DOHH2 (cell line): ENCODE results near the gene ARHGEF16.

Experiments used
- H3F3A ChIP-seq: fragments of 200-600 bp; sonication (generic), shearing (Covaris generic); 2 replicates; pipeline ENCODE4 v1.6.0; 2016; ENCODE audit warnings: antibody characterized with exemption, mild to moderate bottlenecking; ENCODE audit not compliant: control insufficient read depth, insufficient read depth
- H3K27ac ChIP-seq: fragments of 200-600 bp; sonication (generic); 2 replicates; pipeline ENCODE4 v1.5.1; 2014; ENCODE audit warnings: low read depth, mild to moderate bottlenecking, low read length, moderate library complexity
- H3K27me3 ChIP-seq: fragments of 200-600 bp; sonication (generic); 2 replicates; pipeline ENCODE4 v1.6.1; 2014; ENCODE audit warnings: mild to moderate bottlenecking, low read length, mixed read lengths; ENCODE audit not compliant: control insufficient read depth
- H3K36me3 ChIP-seq: fragments of 200-600 bp; sonication (generic); 2 replicates; pipeline ENCODE4 v1.6.1; 2014; ENCODE audit warnings: mild to moderate bottlenecking, low read length, moderate library complexity, mixed read lengths; ENCODE audit not compliant: control insufficient read depth
- H3K4me1 ChIP-seq: fragments of 200-600 bp; sonication (generic); 2 replicates; pipeline ENCODE4 v1.6.1; 2014; ENCODE audit warnings: mild to moderate bottlenecking, low read length, mixed read lengths; ENCODE audit not compliant: control insufficient read depth
- H3K4me2 ChIP-seq: fragments of 200-600 bp; sonication (generic); 2 replicates; pipeline ENCODE4 v1.6.0; 2014; ENCODE audit warnings: mild to moderate bottlenecking, low read length, moderate library complexity
- H3K4me3 ChIP-seq: fragments of 200-600 bp; sonication (generic); 2 replicates; pipeline ENCODE4 v1.5.1; 2014; ENCODE audit warnings: mild to moderate bottlenecking, low read length, mixed read lengths
- H3K79me2 ChIP-seq: fragments of 200-600 bp; sonication (generic); 2 replicates; pipeline ENCODE4 v1.6.1; 2014; ENCODE audit warnings: mild to moderate bottlenecking, low read length, mixed read lengths; ENCODE audit not compliant: control insufficient read depth
- H3K9me2 ChIP-seq: fragments of 200-600 bp; sonication (generic); replicated peaks from 2 replicates; pipeline ENCODE4 v1.6.1; 2014; ENCODE audit warnings: mild to moderate bottlenecking, low read length, mixed read lengths; ENCODE audit not compliant: control insufficient read depth
- H3K9me3 ChIP-seq: fragments of 200-600 bp; sonication (generic); 2 replicates; pipeline ENCODE4 v1.6.1; 2014; ENCODE audit warnings: antibody characterized with exemption, low read length, mixed read lengths; ENCODE audit not compliant: control insufficient read depth, insufficient read depth
- H4K20me1 ChIP-seq: fragments of 200-600 bp; sonication (generic); 2 replicates; pipeline ENCODE4 v1.6.0; 2014; ENCODE audit warnings: low read depth, mild to moderate bottlenecking, antibody characterized with exemption, low read length, moderate library complexity; ENCODE audit not compliant: control insufficient read depth, insufficient read depth
- CTCF ChIP-seq: fragments of 200-600 bp; sonication (generic); IDR thresholded peaks from one replicate; pipeline ENCODE4 v1.5.1; 2014; ENCODE audit warnings: antibody characterized with exemption, mild to moderate bottlenecking, low read depth, low read length; ENCODE audit not compliant: poor library complexity, severe bottlenecking
- EZH2phosphoT487 ChIP-seq: fragments of 200-600 bp; sonication (generic); IDR thresholded peaks from 2 replicates; pipeline ENCODE4 v1.6.1; 2017; ENCODE audit warnings: borderline replicate concordance, mild to moderate bottlenecking, antibody characterized with exemption, low read length, moderate library complexity, mixed read lengths

Gene ARHGEF16

GRCh38 chr1:3478187-3478586 is 23.7 kb downstream of the ARHGEF16 start:
- H3F3A ChIP-seq: no peaks in the 10 kb centered on the region
- no peaks in the 10 kb centered on the region for H3K9me3 ChIP-seq
- H3K9me2 ChIP-seq: no peaks in the 10 kb centered on the region
- no peaks in the 10 kb centered on the region for H3K4me1 ChIP-seq
- no peak for TF ChIP-seq EZH2phosphoT487
- no peak for TF ChIP-seq CTCF
- no peak overlapping the region for H3K4me2 ChIP-seq
- no peak overlapping the region for H3K27ac ChIP-seq
- H3K79me2 ChIP-seq: no peaks in the 10 kb centered on the region
- H3K27me3 ChIP-seq: no peaks in the 10 kb centered on the region
- H3K4me3 ChIP-seq: no peak overlapping the region
- no peaks in the 10 kb centered on the region for H3K36me3 ChIP-seq
- no peaks in the 10 kb centered on the region for H4K20me1 ChIP-seq

DNA sequence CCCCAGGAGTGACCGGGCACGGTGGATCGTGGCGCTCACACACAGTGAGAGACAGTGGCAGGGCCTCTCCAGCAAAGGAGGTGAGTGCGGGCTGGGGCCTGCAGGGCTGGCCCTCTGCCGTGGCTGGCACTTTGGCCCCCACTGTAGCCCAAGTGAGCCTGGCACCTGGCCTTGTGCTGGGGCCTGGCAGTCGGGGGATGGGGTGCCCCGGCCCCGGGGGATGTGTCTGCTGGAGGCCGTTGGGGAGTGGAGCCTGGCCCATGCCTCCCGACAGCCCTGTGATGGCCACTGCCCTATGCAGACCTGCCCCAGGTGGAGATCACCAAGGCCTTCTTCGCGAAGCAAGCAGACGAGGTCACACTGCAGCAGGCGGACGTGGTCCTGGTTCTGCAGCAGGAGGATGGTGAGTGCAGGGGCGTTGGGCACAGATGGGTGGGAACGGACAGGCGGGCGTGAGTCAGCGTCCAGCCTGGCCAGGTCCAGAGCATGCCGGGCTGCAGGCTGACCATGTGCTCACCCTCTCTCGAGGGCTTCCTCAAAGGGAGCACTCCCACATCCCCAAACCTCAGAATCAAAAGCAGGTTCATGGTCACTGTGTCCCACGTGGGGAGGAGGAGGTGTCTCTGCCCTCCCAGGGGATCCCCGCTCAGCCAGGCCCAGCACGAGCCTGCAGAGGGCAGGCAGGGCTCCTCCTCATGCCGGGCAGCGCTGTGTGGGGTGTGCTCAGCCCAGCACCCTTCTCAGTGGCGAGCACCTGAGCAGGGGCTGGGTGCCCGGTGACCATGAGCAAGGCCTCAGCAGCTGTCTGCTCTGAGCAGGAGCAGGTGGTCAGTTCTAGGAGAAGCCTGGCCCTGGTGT is 25.3 kb downstream of the ARHGEF16 start:
- Histone ChIP-seq H3K9me2 (no peaks in the 10 kb centered on the region), H3F3A (no peaks in the 10 kb centered on the region), H3K27me3 (no peaks in the 10 kb centered on the region), H3K4me3 (no peak overlapping the region), H3K4me1 (no peaks in the 10 kb centered on the region), H3K36me3 (no peaks in the 10 kb centered on the region), H3K4me2 (no peak overlapping the region), H4K20me1 (no peaks in the 10 kb centered on the region), H3K9me3 (no peaks in the 10 kb centered on the region), H3K27ac (no peak overlapping the region), H3K79me2 (no peaks in the 10 kb centered on the region)
- no peak for TF ChIP-seq CTCF
- no peak for TF ChIP-seq EZH2phosphoT487

DNA sequence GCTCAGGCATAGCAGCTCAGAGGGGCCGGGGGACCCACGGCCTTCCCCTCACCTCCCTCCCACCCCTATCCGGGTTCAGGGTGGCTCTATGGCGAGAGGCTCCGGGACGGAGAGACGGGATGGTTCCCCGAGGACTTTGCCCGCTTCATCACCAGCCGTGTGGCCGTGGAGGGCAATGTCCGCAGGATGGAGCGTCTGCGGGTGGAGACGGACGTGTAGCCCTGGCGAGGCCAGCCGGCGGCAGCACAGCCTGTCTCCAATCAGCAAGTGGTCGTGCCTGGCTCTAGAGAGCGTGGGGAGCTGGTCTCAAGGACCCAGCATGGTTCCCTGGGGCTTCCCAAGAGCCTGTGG is 25.9 kb downstream of the ARHGEF16 start:
- no peaks in the 10 kb centered on the region for H3K27me3 ChIP-seq
- H3K79me2 ChIP-seq: no peaks in the 10 kb centered on the region
- no peaks in the 10 kb centered on the region for H3F3A ChIP-seq
- no peaks in the 10 kb centered on the region for H3K9me3 ChIP-seq
- TF ChIP-seq EZH2phosphoT487: no peak
- no peak for TF ChIP-seq CTCF
- no peak overlapping the region for H3K4me2 ChIP-seq
- H3K27ac ChIP-seq: no peak overlapping the region
- H4K20me1 ChIP-seq: no peaks in the 10 kb centered on the region
- H3K9me2 ChIP-seq: no peaks in the 10 kb centered on the region
- no peaks in the 10 kb centered on the region for H3K4me1 ChIP-seq
- no peak overlapping the region for H3K4me3 ChIP-seq
- H3K36me3 ChIP-seq: no peaks in the 10 kb centered on the region

DNA sequence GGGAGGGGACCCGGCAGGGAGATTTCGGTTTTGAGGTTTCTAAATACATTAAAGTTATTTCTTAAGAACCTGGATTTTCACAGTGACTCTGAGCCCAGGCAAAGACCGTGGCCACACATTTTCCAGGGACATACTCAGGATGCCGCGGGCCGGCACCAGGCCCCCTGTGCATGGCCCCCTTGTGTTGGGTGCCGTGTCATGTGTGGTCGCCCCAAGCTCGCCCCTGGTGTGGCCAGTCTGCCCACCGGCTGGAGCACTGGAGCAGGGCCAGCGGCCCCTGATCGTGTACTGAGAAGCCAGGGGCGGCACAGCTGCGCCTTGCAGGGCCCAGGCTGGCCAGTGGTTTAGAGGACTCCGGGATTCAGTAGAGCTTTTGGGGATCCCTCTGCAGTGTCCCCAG is 26.6 kb downstream of the ARHGEF16 start:
- Histone ChIP-seq H3K36me3 (no peaks in the 10 kb centered on the region), H3K79me2 (no peaks in the 10 kb centered on the region), H3K27ac (no peak overlapping the region), H3K27me3 (no peaks in the 10 kb centered on the region), H3K9me2 (no peaks in the 10 kb centered on the region), H4K20me1 (no peaks in the 10 kb centered on the region), H3F3A (no peaks in the 10 kb centered on the region), H3K4me2 (no peak overlapping the region), H3K4me1 (no peaks in the 10 kb centered on the region), H3K9me3 (no peaks in the 10 kb centered on the region), H3K4me3 (no peak overlapping the region)
- TF ChIP-seq CTCF: no peak
- TF ChIP-seq EZH2phosphoT487: no peak
